Thoracic aorta (tissue), 2 donors: Measurements from ENCODE around the gene PFDN1. TPM values are rescaled to one million over a fixed set of nuclear protein-coding genes. Genes with fewer than 3 reads are reported as not detected.

Experiments
- ATAC-seq: fragments of 150-250 bp; one replicate; pipeline ENCODE4 v1.8.0; 2017; ENCODE audit warnings: low read depth; ENCODE audit not compliant: insufficient number of reproducible peaks, low FRiP score
- DNase-seq: peaks from one replicate; pipeline ENCODE4 v3.0.0-alpha.2; 2020; ENCODE audit warnings: low spot score
- H3K27ac ChIP-seq, 2 donors: fragments of 200-600 bp; sonication (generic); 1 replicate in 1 of 2; 2 replicates in 1 of 2; pipeline ENCODE4 v1.5.1; 2016; ENCODE audit warnings: mild to moderate bottlenecking in 2 of 2, moderate library complexity in 2 of 2
- H3K27me3 ChIP-seq: fragments of 200-600 bp; sonication (generic); replicated peaks from 2 replicates; pipeline ENCODE4 v1.6.0; 2016; ENCODE audit warnings: mild to moderate bottlenecking; ENCODE audit not compliant: insufficient read depth
- H3K36me3 ChIP-seq: fragments of 200-600 bp; sonication (generic); one replicate; pipeline ENCODE4 v1.5.1; 2016
- H3K4me1 ChIP-seq, 2 donors: fragments of 200-600 bp; sonication (generic); 1 replicate in 1 of 2; 2 replicates in 1 of 2; pipeline versions ENCODE4 v1.5.1 to v1.6.0; 2016; ENCODE audit warnings: low read depth in 2 of 2, mild to moderate bottlenecking in 1 of 2; ENCODE audit not compliant: control insufficient read depth in 1 of 2
- H3K4me3 ChIP-seq: fragments of 200-600 bp; sonication (generic); 2 replicates; pipeline ENCODE4 v1.5.1; 2016; ENCODE audit warnings: mild to moderate bottlenecking
- H3K9me3 ChIP-seq: fragments of 200-600 bp; sonication (generic); 2 replicates; pipeline ENCODE4 v1.5.1; 2016
- total RNA-seq, 2 donors: library from RNA; depleted of rRNA; stranded (reverse); fragments of >200 nt; gene quantifications; one replicate each; pipeline versions ENCODE4 v1.1.0 to v1.2.3, GENCODE V29; 2016
- TF ChIP-seq, protein P1 (sequence below): fragments of 200-600 bp; sonication (generic); IDR thresholded peaks from one replicate; pipeline ENCODE4 v1.5.1; 2019; ENCODE audit warnings: antibody characterized with exemption

PFDN1 gene
- total RNA-seq, 2 donors from 2014 or later, result 62.5 to 72.2 TPM

DNA sequence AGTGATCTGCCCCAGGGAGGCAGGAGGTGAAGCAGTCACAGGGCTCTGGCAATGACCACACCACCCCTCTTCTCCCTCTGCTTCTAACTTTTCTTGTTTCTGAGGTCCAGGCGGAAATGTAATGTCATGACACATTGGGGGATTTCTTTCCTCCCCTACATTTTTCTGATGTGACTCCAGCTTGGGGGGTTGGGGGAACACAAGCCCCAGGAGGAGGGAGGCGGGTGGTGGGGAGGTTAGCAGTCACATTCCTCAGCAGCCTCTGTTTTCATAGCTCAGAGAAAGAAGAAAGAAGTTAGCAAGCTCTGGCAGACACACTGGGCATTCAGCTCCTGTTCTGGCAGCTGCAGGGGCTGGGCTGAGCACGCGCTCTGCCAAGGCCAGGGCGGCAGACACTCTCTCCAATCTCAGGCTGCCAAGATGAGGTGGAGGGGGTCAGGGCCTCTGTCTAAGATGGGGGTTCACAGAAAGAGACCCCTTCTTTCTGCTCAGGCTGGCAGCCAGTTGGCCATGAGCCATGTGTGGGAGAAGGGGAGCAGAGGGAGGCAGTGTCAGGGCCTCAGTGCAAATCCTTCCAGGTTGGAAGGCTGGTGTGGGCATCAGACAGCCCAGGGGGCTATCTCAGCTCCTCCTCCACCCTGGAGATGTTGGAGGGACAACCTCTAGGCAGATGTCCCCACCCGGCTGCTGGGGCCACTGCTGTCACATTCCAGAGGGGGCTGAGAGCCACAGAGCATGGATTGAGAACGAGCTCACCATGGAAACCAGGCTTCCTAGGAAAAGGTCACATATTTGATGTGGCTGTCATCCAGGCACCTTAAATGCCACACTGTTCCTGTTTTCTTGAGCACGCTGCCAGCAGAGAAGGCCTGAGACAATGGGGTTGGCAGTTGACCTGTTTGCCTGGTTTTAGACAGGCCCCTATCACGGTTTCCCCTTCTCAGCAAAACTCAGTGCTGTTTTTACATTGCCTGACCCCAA lies 20.1 kb upstream of the PFDN1 start:
- H3K27ac ChIP-seq, result peak overlapping the region; percentile 72 to 83
- ATAC-seq, result peak; percentile 33

GRCh38 chr5:140321796-140322195 lies 18.9 kb upstream of the PFDN1 start:
- peaks cover 26 to 29% of the 10 kb centered on the region in 2 donors for H3K4me1 ChIP-seq
- DNase-seq (no peak), ATAC-seq (no peak)
- no peaks in the 10 kb centered on the region for H3K36me3 ChIP-seq
- no peaks in the 10 kb centered on the region for H3K27me3 ChIP-seq
- no peaks in the 10 kb centered on the region for H3K9me3 ChIP-seq
- H3K4me3 ChIP-seq, result no peak overlapping the region
- TF ChIP-seq, protein P1, sequence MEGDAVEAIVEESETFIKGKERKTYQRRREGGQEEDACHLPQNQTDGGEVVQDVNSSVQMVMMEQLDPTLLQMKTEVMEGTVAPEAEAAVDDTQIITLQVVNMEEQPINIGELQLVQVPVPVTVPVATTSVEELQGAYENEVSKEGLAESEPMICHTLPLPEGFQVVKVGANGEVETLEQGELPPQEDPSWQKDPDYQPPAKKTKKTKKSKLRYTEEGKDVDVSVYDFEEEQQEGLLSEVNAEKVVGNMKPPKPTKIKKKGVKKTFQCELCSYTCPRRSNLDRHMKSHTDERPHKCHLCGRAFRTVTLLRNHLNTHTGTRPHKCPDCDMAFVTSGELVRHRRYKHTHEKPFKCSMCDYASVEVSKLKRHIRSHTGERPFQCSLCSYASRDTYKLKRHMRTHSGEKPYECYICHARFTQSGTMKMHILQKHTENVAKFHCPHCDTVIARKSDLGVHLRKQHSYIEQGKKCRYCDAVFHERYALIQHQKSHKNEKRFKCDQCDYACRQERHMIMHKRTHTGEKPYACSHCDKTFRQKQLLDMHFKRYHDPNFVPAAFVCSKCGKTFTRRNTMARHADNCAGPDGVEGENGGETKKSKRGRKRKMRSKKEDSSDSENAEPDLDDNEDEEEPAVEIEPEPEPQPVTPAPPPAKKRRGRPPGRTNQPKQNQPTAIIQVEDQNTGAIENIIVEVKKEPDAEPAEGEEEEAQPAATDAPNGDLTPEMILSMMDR, result no peak
- H3K27ac ChIP-seq, result no peak overlapping the region

More for the DNA sequence above, 20.1 kb upstream of the PFDN1 start:
- Histone ChIP-seq H3K36me3 (no peaks in the 10 kb centered on the region), H3K4me3 (peak overlapping the region; percentile 21), H3K9me3 (no peaks in the 10 kb centered on the region), H3K4me1 (peaks cover 26 to 35% of the 10 kb centered on the region in 2 donors), H3K27me3 (no peaks in the 10 kb centered on the region)
- TF ChIP-seq, protein P1, result no peak
- DNase-seq, result peak; percentile 51

- Histone ChIP-seq H3K9me3 (no peaks in the 10 kb centered on the region), H3K27ac (no peak overlapping the region), H3K4me1 (peaks cover 25% of the 10 kb centered on the region in 2 donors), H3K4me3 (no peak overlapping the region), H3K27me3 (no peaks in the 10 kb centered on the region), H3K36me3 (no peaks in the 10 kb centered on the region)
- DNase-seq (no peak), ATAC-seq (no peak)
- TF ChIP-seq, protein P1, result no peak
These were observed 16.9 kb upstream of the PFDN1 start for GRCh38 chr5:140319833-140320232.

DNA sequence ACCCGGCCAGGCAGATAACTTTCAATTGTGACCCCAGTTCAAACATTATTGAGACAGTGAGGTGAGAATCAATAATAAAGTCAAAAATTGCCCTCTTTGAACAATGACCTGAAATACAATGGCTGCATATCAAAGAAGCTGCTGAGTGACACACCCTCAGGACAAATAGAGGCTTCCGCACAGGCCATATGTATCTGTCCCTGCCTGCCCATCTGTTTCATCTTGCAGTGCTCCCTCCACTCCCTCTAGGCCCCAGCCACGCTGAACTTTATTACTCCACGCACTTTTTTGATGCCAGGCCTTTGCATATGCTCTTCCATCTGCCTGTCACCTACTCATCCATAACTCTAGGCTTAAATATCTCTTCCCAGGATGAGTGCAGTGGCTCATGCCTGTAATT lies 15.9 kb upstream of the PFDN1 start:
- DNase-seq, result no peak
- TF ChIP-seq, protein P1, result no peak
- H3K9me3 ChIP-seq, result no peaks in the 10 kb centered on the region
- no peaks in the 10 kb centered on the region for H3K27me3 ChIP-seq
- ATAC-seq, result no peak
- no peak overlapping the region for H3K27ac ChIP-seq
- no peaks in the 10 kb centered on the region for H3K36me3 ChIP-seq
- peaks cover 14 to 16% of the 10 kb centered on the region in 2 donors for H3K4me1 ChIP-seq
- no peak overlapping the region for H3K4me3 ChIP-seq

- no peaks in the 10 kb centered on the region for H3K9me3 ChIP-seq
- ATAC-seq (no peak), DNase-seq (no peak)
- no peaks in the 10 kb centered on the region for H3K36me3 ChIP-seq
- TF ChIP-seq, protein P1, result no peak
- H3K4me1 ChIP-seq, result peaks cover 6% of the 10 kb centered on the region in 2 donors
- no peak overlapping the region for H3K4me3 ChIP-seq
- H3K27ac ChIP-seq, result no peak overlapping the region
- no peaks in the 10 kb centered on the region for H3K27me3 ChIP-seq
These were observed 15.0 kb upstream of the PFDN1 start for GRCh38 chr5:140317859-140318258.
